Measurements from ENCODE around the gene ATRNL1. TPM values are rescaled to one million over a fixed set of nuclear protein-coding genes. Genes with fewer than 3 reads are reported as not detected.

Gene ATRNL1
- total RNA-seq, 1 donor from 2014 or later: 16.4 TPM

- H3K27ac ChIP-seq: no peak overlapping the region
Observed at GRCh38 chr10:115956225-115957011, 863.3 kb downstream of the ATRNL1 start.

GRCh38 chr10:115957012-115957399 lies 863.8 kb downstream of the ATRNL1 start:
- Histone ChIP-seq H3K4me3 (no peak overlapping the region), H3K36me3 (no peaks in the 10 kb centered on the region), H3F3A (ENCODE audit: low read depth) (no peaks in the 10 kb centered on the region), H3K9ac (no peak overlapping the region), H3K4me1 (no peaks in the 10 kb centered on the region), H3K9me3 (ENCODE audit: low read depth) (no peaks in the 10 kb centered on the region), H4K20me1 (ENCODE audit: low read depth) (no peaks in the 10 kb centered on the region), H2AFZ (replicated peaks) (no peak overlapping the region), H3K4me2 (no peak overlapping the region), H3K27ac (no peak overlapping the region), H3K79me2 (ENCODE audit: low read depth) (no peaks in the 10 kb centered on the region), H3K27me3 (no peaks in the 10 kb centered on the region)
- Mint-ChIP-seq H3K9me3 (no peaks in the 10 kb centered on the region), H3K36me3 (no peaks in the 10 kb centered on the region), H3K4me3 (no peak overlapping the region), H3K4me1 (peaks cover 8% of the 10 kb centered on the region), H3K27ac (no peak overlapping the region), H3K27me3 (ENCODE audit: insufficient read depth, low read depth) (peaks cover 2% of the 10 kb centered on the region)
- TF ChIP-seq EZH2 (IDR thresholded peaks at IDR 0.05) (no peak), CTCF (IDR thresholded peaks at IDR 0.05) (no peak), EZH2phosphoT487 (IDR thresholded peaks at IDR 0.05) (no peak)
- no peak for DNase-seq (ENCODE audit: low spot score)

More at GRCh38 chr10:115956225-115957011, 863.3 kb downstream of the ATRNL1 start:
- Mint-ChIP-seq H3K4me3 (no peak overlapping the region), H3K4me1 (peaks cover 8% of the 10 kb centered on the region), H3K27ac (no peak overlapping the region), H3K9me3 (no peaks in the 10 kb centered on the region), H3K36me3 (no peaks in the 10 kb centered on the region), H3K27me3 (ENCODE audit: insufficient read depth, low read depth) (peaks cover 2% of the 10 kb centered on the region)
- Histone ChIP-seq H3K36me3 (no peaks in the 10 kb centered on the region), H4K20me1 (ENCODE audit: low read depth) (no peaks in the 10 kb centered on the region), H3K4me3 (no peak overlapping the region), H3K9me3 (ENCODE audit: low read depth) (no peaks in the 10 kb centered on the region), H3K79me2 (ENCODE audit: low read depth) (no peaks in the 10 kb centered on the region), H3F3A (ENCODE audit: low read depth) (no peaks in the 10 kb centered on the region), H3K9ac (no peak overlapping the region), H2AFZ (replicated peaks) (no peak overlapping the region), H3K4me1 (no peaks in the 10 kb centered on the region), H3K27me3 (no peaks in the 10 kb centered on the region), H3K4me2 (no peak overlapping the region)
- no peak for TF ChIP-seq EZH2phosphoT487 (IDR thresholded peaks at IDR 0.05)
- TF ChIP-seq CTCF (IDR thresholded peaks at IDR 0.05): no peak
- TF ChIP-seq EZH2 (IDR thresholded peaks at IDR 0.05): no peak
- no peak for DNase-seq (ENCODE audit: low spot score)

- H3K9ac ChIP-seq: no peak overlapping the region
- TF ChIP-seq EZH2phosphoT487 (IDR thresholded peaks at IDR 0.05) (no peak), EZH2 (IDR thresholded peaks at IDR 0.05) (no peak), CTCF (IDR thresholded peaks at IDR 0.05) (no peak)
- H3K27ac Mint-ChIP-seq: no peak overlapping the region
Observed at GRCh38 chr10:115957786-115958442, 864.7 kb downstream of the ATRNL1 start.

More at GRCh38 chr10:115957786-115958442, 864.7 kb downstream of the ATRNL1 start:
- H3K4me3 ChIP-seq: no peak overlapping the region
- no peaks in the 10 kb centered on the region for H3K79me2 ChIP-seq (ENCODE audit: low read depth)
- no peak for DNase-seq (ENCODE audit: low spot score)
- no peak overlapping the region for H2AFZ ChIP-seq (replicated peaks)
- no peaks in the 10 kb centered on the region for H3K27me3 ChIP-seq
- no peaks in the 10 kb centered on the region for H3K9me3 ChIP-seq (ENCODE audit: low read depth)
- Mint-ChIP-seq H3K36me3 (no peaks in the 10 kb centered on the region), H3K9me3 (peaks cover 2% of the 10 kb centered on the region), H3K27me3 (ENCODE audit: insufficient read depth, low read depth) (peaks cover 4% of the 10 kb centered on the region), H3K4me3 (no peak overlapping the region), H3K4me1 (peaks cover 8% of the 10 kb centered on the region)
- H3K4me1 ChIP-seq: no peaks in the 10 kb centered on the region
- no peaks in the 10 kb centered on the region for H4K20me1 ChIP-seq (ENCODE audit: low read depth)
- no peaks in the 10 kb centered on the region for H3K36me3 ChIP-seq
- no peak overlapping the region for H3K4me2 ChIP-seq
- H3F3A ChIP-seq (ENCODE audit: low read depth): no peaks in the 10 kb centered on the region
- H3K27ac ChIP-seq: no peak overlapping the region
